Caki2 (cell line): ENCODE results near the gene ACTR3. TPM values are rescaled to one million over a fixed set of nuclear protein-coding genes. Genes with fewer than 3 reads are reported as not detected.
A peak's percentile ranks its signal among the peaks of the same experiment; 100 is the strongest.
"Not testable (repeated sequence)": the region's sequence is repeated elsewhere in the genome, so short reads cannot be mapped to it uniquely, and the experiment has no call there.

Experiments used
- DNase-seq: peaks from one replicate; pipeline ENCODE4 v3.0.0-alpha.2; 2015; ENCODE audit warnings: low read depth
- in situ Hi-C: cut with HindIII; loops from 2 replicates; pipeline ENCODE4 v1.10.0; 2016; ENCODE audit warnings: low sequenced_read_pairs, low pct_unique_long_range_greater_than_20kb, mixed read lengths
- total RNA-seq: library from RNA; depleted of rRNA; stranded (reverse); fragments of >200 nt; shearing (Covaris generic); gene quantifications from 2 replicates; pipeline ENCODE4 v1.2.3, GENCODE V29; 2014; ENCODE audit warnings: low replicate concordance

Gene ACTR3
- total RNA-seq, 1 experiment from 2014 or later = 381 TPM

- in situ Hi-C loops = no loop called here
- no peak for DNase-seq
These were observed 47.6 kb downstream of the ACTR3 start for GRCh38 chr2:113937501-113937900.

GRCh38 chr2:113940891-113941290 lies 51.0 kb downstream of the ACTR3 start:
- DNase-seq = no peak
- in situ Hi-C loops = no loop called here

- DNase-seq, in situ Hi-C loops: not testable (repeated sequence)
These were observed 55.9 kb downstream of the ACTR3 start for GRCh38 chr2:113945784-113946183.

GRCh38 chr2:113950906-113951305 lies 61.0 kb downstream of the ACTR3 start:
- DNase-seq, in situ Hi-C loops: not testable (repeated sequence)

GRCh38 chr2:113961000-113961399 lies 71.1 kb downstream of the ACTR3 start:
- in situ Hi-C loops = no loop called here
- DNase-seq = no peak

GRCh38 chr2:113962692-113963480 lies 73.0 kb downstream of the ACTR3 start:
- no peak for DNase-seq
- in situ Hi-C loops = no loop called here

- in situ Hi-C loops = no loop called here
- DNase-seq = no peak
These were observed 74.1 kb downstream of the ACTR3 start for GRCh38 chr2:113963965-113964364.

- in situ Hi-C loops = no loop called here
- DNase-seq = no peak
These were observed 74.5 kb downstream of the ACTR3 start for GRCh38 chr2:113964436-113964835.

- in situ Hi-C loops = no loop called here
- no peak for DNase-seq
These were observed 75.3 kb downstream of the ACTR3 start for GRCh38 chr2:113965228-113965627.

GRCh38 chr2:113965644-113966043 lies 75.8 kb downstream of the ACTR3 start:
- in situ Hi-C loops = no loop called here
- DNase-seq = peak; percentile 38

GRCh38 chr2:113966171-113966570 lies 76.3 kb downstream of the ACTR3 start:
- in situ Hi-C loops = no loop called here
- DNase-seq = no peak

GRCh38 chr2:113966832-113967231 lies 76.9 kb downstream of the ACTR3 start:
- DNase-seq = no peak
- in situ Hi-C loops = no loop called here

- DNase-seq = no peak
- in situ Hi-C loops = no loop called here
These were observed 77.4 kb downstream of the ACTR3 start for GRCh38 chr2:113967272-113967671.

- no peak for DNase-seq
- in situ Hi-C loops = no loop called here
These were observed 82.9 kb downstream of the ACTR3 start for GRCh38 chr2:113972766-113973165.

GRCh38 chr2:113973810-113974209 lies 83.9 kb downstream of the ACTR3 start:
- no peak for DNase-seq
- in situ Hi-C loops = no loop called here

GRCh38 chr2:113974727-113975126 lies 84.8 kb downstream of the ACTR3 start:
- in situ Hi-C loops = no loop called here
- no peak for DNase-seq

GRCh38 chr2:113976277-113976928 lies 86.5 kb downstream of the ACTR3 start:
- in situ Hi-C loops = no loop called here
- no peak for DNase-seq

- DNase-seq = peak; percentile 14
- in situ Hi-C loops = no loop called here
These were observed 87.3 kb downstream of the ACTR3 start for GRCh38 chr2:113977060-113977659.
